ENCODE measurements around the gene MT1M. TPM values are rescaled to one million over a fixed set of nuclear protein-coding genes. Genes with fewer than 3 reads are reported as not detected.

MT1M gene
- total RNA-seq, 1 experiment from 2014 or later: 1.8 TPM

- intact Hi-C loops (cut with micrococcal nuclease; ENCODE audit: unreplicated experiment): no loop called here
- H3K4me3 ChIP-seq (ENCODE audit: low read depth in 2 of 2, low read length in 2 of 2): no peak overlapping the region
- ATAC-seq (no peak), DNase-seq (ENCODE audit: low read depth, low spot score) (no peak)
- no peaks in the 10 kb centered on the region for H3K27me3 ChIP-seq (ENCODE audit: control insufficient read depth, insufficient read depth, low read length)
- no peak for TF ChIP-seq REST (IDR thresholded peaks at IDR 0.05; ENCODE audit: insufficient read depth in 1 of 2, low read depth in 2 of 2, low read length in 1 of 2)
- no peak for TF ChIP-seq POLR2AphosphoS5 (IDR thresholded peaks at IDR 0.05; ENCODE audit: low read depth, low read length)
- no peak for TF ChIP-seq TCF7L2 (IDR thresholded peaks at IDR 0.05; ENCODE audit: low read depth, low read length)
- TF ChIP-seq CTCF (IDR thresholded peaks at IDR 0.05): no peak
- no peak for TF ChIP-seq SIN3A (IDR thresholded peaks at IDR 0.05; ENCODE audit: borderline replicate concordance, insufficient read depth, low read depth, low read length)
- no peak overlapping the region for H3K27ac ChIP-seq (ENCODE audit: low read length)
- CTCF ChIA-PET: no interaction called here
- in situ Hi-C loops (cut with HindIII; ENCODE audit: low pct_unique_long_range_greater_than_20kb, low sequenced_read_pairs): no loop called here
- no peaks in the 10 kb centered on the region for H3K9me3 ChIP-seq (ENCODE audit: control insufficient read depth, insufficient read depth, low read depth, low read length)
- POLR2A ChIA-PET: no interaction called here
- BruUV-seq (replicated peaks): no TSS peak
- H3K4me1 ChIP-seq (ENCODE audit: control insufficient read depth, insufficient read depth, low read length): peaks cover 13% of the 10 kb centered on the region
- no peaks in the 10 kb centered on the region for H3K36me3 ChIP-seq (ENCODE audit: control insufficient read depth, insufficient read depth, low read length)
These were observed 1.1 kb downstream of the MT1M start for GRCh38 chr16:56633535-56633934.

GRCh38 chr16:56634715-56635440 is 2.4 kb downstream of the MT1M start:
- in situ Hi-C loops (cut with HindIII; ENCODE audit: low pct_unique_long_range_greater_than_20kb, low sequenced_read_pairs): no loop called here
- H3K36me3 ChIP-seq (ENCODE audit: control insufficient read depth, insufficient read depth, low read length): no peaks in the 10 kb centered on the region
- no peaks in the 10 kb centered on the region for H3K9me3 ChIP-seq (ENCODE audit: control insufficient read depth, insufficient read depth, low read depth, low read length)
- no TSS peak for BruUV-seq (replicated peaks)
- TF ChIP-seq TCF7L2 (IDR thresholded peaks at IDR 0.05; ENCODE audit: low read depth, low read length) (no peak), SIN3A (IDR thresholded peaks at IDR 0.05; ENCODE audit: borderline replicate concordance, insufficient read depth, low read depth, low read length) (no peak), REST (IDR thresholded peaks at IDR 0.05; ENCODE audit: insufficient read depth in 1 of 2, low read depth in 2 of 2, low read length in 1 of 2) (no peak), CTCF (IDR thresholded peaks at IDR 0.05) (no peak), POLR2AphosphoS5 (IDR thresholded peaks at IDR 0.05; ENCODE audit: low read depth, low read length) (no peak)
- intact Hi-C loops (cut with micrococcal nuclease; ENCODE audit: unreplicated experiment): no loop called here
- ChIA-PET CTCF (no interaction called here), POLR2A (no interaction called here)
- H3K4me3 ChIP-seq (ENCODE audit: low read depth in 2 of 2, low read length in 2 of 2): no peak overlapping the region
- H3K27me3 ChIP-seq (ENCODE audit: control insufficient read depth, insufficient read depth, low read length): no peaks in the 10 kb centered on the region
- no peak for DNase-seq (ENCODE audit: low read depth, low spot score)
- ATAC-seq: no peak
- H3K4me1 ChIP-seq (ENCODE audit: control insufficient read depth, insufficient read depth, low read length): peaks cover 14% of the 10 kb centered on the region; the same call in 1 of the 2 replicates
- H3K27ac ChIP-seq (ENCODE audit: low read length): no peak overlapping the region

Measured in Panc1 (cell line).